Measurements from ENCODE around the gene AEN. TPM values are rescaled to one million over a fixed set of nuclear protein-coding genes. Genes with fewer than 3 reads are reported as not detected.

Gene AEN
- total and polyA plus RNA-seq, 2 of the 8 experiments (the other 6 are each of a cell fraction or from before 2014, with no cell fraction given) = 112 to 122 TPM

- H3K27me3 ChIP-seq (replicated peaks in 1 of 4; ENCODE audit: control insufficient read depth in 3 of 4, extremely low read depth in 1 of 4, insufficient read depth in 3 of 4, low read length in 3 of 4) = no peaks in the 10 kb centered on the region
- peaks cover 0 to 19% (median 10%) of the 10 kb centered on the region in 4 experiments; a peak in 6 of 7 replicates for H3K4me1 ChIP-seq (replicated peaks in 1 of 4; ENCODE audit: control insufficient read depth in 3 of 4, insufficient read depth in 4 of 4, low read length in 3 of 4)
- H3K27ac ChIP-seq (ENCODE audit: low read depth, low read length) = no peak overlapping the region
- no peak overlapping the region for H3K18ac ChIP-seq (ENCODE audit: extremely low read depth, low read length)
- no peak for FAIRE-seq
- no peak overlapping the region for H3K14ac ChIP-seq (ENCODE audit: insufficient read length)
- H2BK15ac ChIP-seq (ENCODE audit: low read length) = 0 out of 2 replicates have a peak overlapping the region, but pooled peaks have one; percentile 61
- H3K36me3 ChIP-seq (ENCODE audit: control insufficient read depth in 2 of 4, insufficient read depth in 4 of 4, low read length in 3 of 4) = no peaks in the 10 kb centered on the region
- no peak overlapping the region for H3K4me2 ChIP-seq (ENCODE audit: insufficient read depth in 1 of 2, low read depth in 2 of 2, low read length in 2 of 2)
- H2AK5ac ChIP-seq (ENCODE audit: low read depth, low read length) = no peak overlapping the region
- no peaks in the 10 kb centered on the region for H3K79me2 ChIP-seq (ENCODE audit: control insufficient read depth in 1 of 2, insufficient read depth in 2 of 2, low read length in 2 of 2)
- ChIA-PET CTCF (ENCODE audit: partially characterized antibody) (interaction anchor here (0.9 to 1.6 kb wide), 4 partner anchors 9 to 185 kb away, joined by 3 to 8 read pairs (median 4); no protein-coding TSS in a partner anchor), POLR2A (ENCODE audit: partially characterized antibody) (interaction anchor here (2.8 kb wide), 1 partner anchor 11 kb away, joined by 11 read pairs; the partner anchor contains the start of gene ISG20)
- no peak overlapping the region for H2BK5ac ChIP-seq (ENCODE audit: low read depth, low read length)
- no peak overlapping the region for H3K23ac ChIP-seq (ENCODE audit: insufficient read length)
- H3K23me2 ChIP-seq (ENCODE audit: low read depth, low read length) = no peaks in the 10 kb centered on the region
- H3K4me3 ChIP-seq (ENCODE audit: extremely low read depth in 1 of 4, insufficient read depth in 2 of 4, low read depth in 3 of 4, low read length in 4 of 4) = no peak overlapping the region
- H4K5ac ChIP-seq (ENCODE audit: insufficient read length, low read depth, low read length) = no peak overlapping the region
- H2AFZ ChIP-seq (ENCODE audit: low read length) = no peak overlapping the region
- H3K9me3 ChIP-seq (ENCODE audit: insufficient read depth in 2 of 2, low read depth in 1 of 2, low read length in 1 of 2) = no peaks in the 10 kb centered on the region
- H2BK120ac ChIP-seq (replicated peaks; ENCODE audit: low read depth, low read length) = no peak overlapping the region
- H3K56ac ChIP-seq (replicated peaks; ENCODE audit: insufficient read length, low read depth, low read length) = no peak overlapping the region
- H2BK20ac ChIP-seq (ENCODE audit: low read length) = no peak overlapping the region
- H4K20me1 ChIP-seq (replicated peaks in 1 of 2; ENCODE audit: control insufficient read depth in 1 of 2, insufficient read depth in 2 of 2, low read length in 2 of 2) = no peaks in the 10 kb centered on the region
- H3K9ac ChIP-seq (replicated peaks in 1 of 4; ENCODE audit: extremely low read depth in 1 of 4, low read depth in 3 of 4, low read length in 3 of 4) = no peak overlapping the region
- DNase-seq (ENCODE audit: low read depth in 1 of 2, low spot score in 2 of 2) = no peak
- WGBS, 2 experiments (ENCODE audit: extremely low coverage in 1 of 2, insufficient coverage in 1 of 2, insufficient read length in 1 of 2, insufficient replicate concordance in 2 of 2, low coverage in 1 of 2, low lambda C conversion rate in 2 of 2, missing lambda C conversion rate in 1 of 2) = 79% methylated on average over 12 of the region's 12 CpGs; no CpG with 5 or more reads in 1 of the 2 experiments
- peak overlapping the region; percentile 1; the same call in 1 of the 2 replicates for H4K8ac ChIP-seq (ENCODE audit: extremely low read depth, insufficient read depth, low read length)
- H4K91ac ChIP-seq (replicated peaks; ENCODE audit: insufficient read length, low read length) = no peak overlapping the region
- no peak overlapping the region for H2BK12ac ChIP-seq (ENCODE audit: low read depth, low read length)
- no peaks in the 10 kb centered on the region; the same call in 1 of the 2 replicates for H3K79me1 ChIP-seq (ENCODE audit: low read depth, low read length)
- no peak overlapping the region for H3K4ac ChIP-seq (replicated peaks; ENCODE audit: insufficient read length, low read depth, low read length)
- no peak for TF ChIP-seq TEAD4 (IDR thresholded peaks at IDR 0.05; ENCODE audit: low read depth, low read length)
- TF ChIP-seq CBX5 (IDR thresholded peaks at IDR 0.05; ENCODE audit: low read depth, low read length) = no peak
- TF ChIP-seq E2F6 (IDR thresholded peaks at IDR 0.05) = no peak
- no peak for TF ChIP-seq CHD2 (IDR thresholded peaks at IDR 0.05; ENCODE audit: low read length)
- TF ChIP-seq SIRT6 (IDR thresholded peaks at IDR 0.05; ENCODE audit: low read length) = no peak
- no peak for TF ChIP-seq TAF1 (IDR thresholded peaks at IDR 0.05; ENCODE audit: low read depth, low read length)
- TF ChIP-seq NANOG (IDR thresholded peaks at IDR 0.05; ENCODE audit: insufficient read depth, low read depth, low read length, poor library complexity, severe bottlenecking) = no peak
- TF ChIP-seq BRCA1 (IDR thresholded peaks at IDR 0.05; ENCODE audit: low read depth, low read length) = no peak
- no peak for TF ChIP-seq CHD1 (IDR thresholded peaks at IDR 0.05; ENCODE audit: low read depth, low read length)
- no peak for TF ChIP-seq RXRA (IDR thresholded peaks at IDR 0.05; ENCODE audit: insufficient read depth, low read depth, low read length)
- no peak for TF ChIP-seq HDAC6 (IDR thresholded peaks at IDR 0.05; ENCODE audit: low read depth, low read length)
- TF ChIP-seq NRF1 (IDR thresholded peaks at IDR 0.05; ENCODE audit: low read depth, low read length) = no peak
- no peak for TF ChIP-seq CREB1 (IDR thresholded peaks at IDR 0.05)
- no peak for TF ChIP-seq EGR1 (IDR thresholded peaks at IDR 0.05; ENCODE audit: borderline replicate concordance, low read depth, low read length)
- no peak for TF ChIP-seq CTBP2 (IDR thresholded peaks at IDR 0.05; ENCODE audit: borderline replicate concordance, insufficient read depth, insufficient read length, low read length)
Observed at GRCh38 chr15:88649286-88649733, 28.2 kb downstream of the AEN start.
